ENCODE results near the gene NBEAL2.
A peak's percentile ranks its signal among the peaks of the same experiment; 100 is the strongest.
"Not testable (repeated sequence)": the region's sequence is repeated elsewhere in the genome, so short reads cannot be mapped to it uniquely, and the experiment has no call there.

NBEAL2 gene

DNA sequence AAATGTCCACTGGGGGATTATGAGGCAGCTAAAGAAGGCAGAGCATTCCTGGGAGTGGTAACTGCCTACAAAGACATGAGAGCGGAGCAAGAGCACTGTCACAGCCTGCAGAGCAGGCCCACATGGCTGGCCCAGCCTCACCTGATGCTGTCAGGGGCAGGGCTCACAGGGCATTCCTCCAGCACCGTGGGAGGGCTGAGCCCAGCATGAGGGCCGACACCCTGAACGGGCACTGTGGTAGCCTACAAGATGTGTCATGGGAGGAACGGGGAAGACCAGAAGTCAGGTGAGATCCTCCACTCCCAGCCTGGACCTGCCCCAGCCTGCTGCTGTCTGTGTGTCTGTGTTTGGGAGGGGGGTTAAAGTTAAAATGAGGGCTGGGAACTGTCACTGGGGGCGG lies 33.0 kb upstream of the NBEAL2 start:
- DNase-seq, result no peak

DNA sequence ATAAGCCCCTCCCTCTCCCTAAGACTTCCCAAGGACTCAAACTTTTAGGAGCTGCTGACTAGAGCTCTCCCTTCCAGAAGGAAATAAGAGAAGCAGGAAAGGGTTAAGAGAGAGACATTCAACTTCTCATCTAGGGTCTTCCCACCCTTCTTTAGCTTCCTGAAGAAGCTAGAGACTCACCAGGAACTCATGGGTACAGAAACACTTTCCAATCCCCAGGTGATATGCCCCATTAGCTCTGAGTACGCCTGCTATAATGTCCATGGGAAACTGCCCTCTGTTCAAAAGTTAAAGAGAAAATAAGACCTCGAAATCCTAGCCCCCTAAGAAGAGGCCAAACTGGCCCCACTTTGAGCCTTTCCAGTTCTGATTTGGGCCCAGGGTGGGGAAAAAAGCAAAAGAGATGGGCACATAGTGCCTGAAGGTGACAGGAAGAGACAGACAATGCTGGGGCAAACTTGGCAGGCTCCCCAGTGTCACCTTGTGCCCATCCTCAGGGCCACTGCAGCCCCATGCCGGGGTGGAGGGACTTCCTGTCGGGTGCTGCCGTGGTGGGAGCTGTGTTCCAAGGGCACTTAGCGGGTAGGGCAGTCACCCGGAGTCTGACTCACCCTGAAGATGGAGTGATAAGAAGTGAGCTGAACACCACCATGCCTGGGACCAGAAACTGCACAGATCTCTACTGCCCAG lies 32.5 kb upstream of the NBEAL2 start:
- DNase-seq, result peak; percentile 71

DNA sequence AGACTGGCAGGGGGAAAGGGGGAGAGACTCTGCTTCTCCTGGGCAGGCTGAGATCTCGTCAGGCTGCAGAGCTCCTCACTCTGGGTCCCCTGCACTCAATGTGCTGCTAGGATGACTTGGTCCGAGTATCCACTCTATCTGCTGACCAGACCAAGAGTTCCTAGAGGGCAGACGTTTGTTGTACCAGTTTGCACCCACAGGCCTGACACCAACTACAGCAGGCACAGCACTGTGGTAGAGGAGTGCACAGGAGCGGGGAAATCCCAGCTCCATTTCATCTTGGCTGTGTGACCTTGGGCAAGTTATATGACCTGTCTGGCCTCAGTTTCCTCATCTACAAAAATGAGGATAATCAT lies 31.9 kb upstream of the NBEAL2 start:
- DNase-seq, result peak; percentile 23

- peak; percentile 75 for DNase-seq
Observed at GRCh38 chr3:46947981-46948791, 31.3 kb upstream of the NBEAL2 start.

DNA sequence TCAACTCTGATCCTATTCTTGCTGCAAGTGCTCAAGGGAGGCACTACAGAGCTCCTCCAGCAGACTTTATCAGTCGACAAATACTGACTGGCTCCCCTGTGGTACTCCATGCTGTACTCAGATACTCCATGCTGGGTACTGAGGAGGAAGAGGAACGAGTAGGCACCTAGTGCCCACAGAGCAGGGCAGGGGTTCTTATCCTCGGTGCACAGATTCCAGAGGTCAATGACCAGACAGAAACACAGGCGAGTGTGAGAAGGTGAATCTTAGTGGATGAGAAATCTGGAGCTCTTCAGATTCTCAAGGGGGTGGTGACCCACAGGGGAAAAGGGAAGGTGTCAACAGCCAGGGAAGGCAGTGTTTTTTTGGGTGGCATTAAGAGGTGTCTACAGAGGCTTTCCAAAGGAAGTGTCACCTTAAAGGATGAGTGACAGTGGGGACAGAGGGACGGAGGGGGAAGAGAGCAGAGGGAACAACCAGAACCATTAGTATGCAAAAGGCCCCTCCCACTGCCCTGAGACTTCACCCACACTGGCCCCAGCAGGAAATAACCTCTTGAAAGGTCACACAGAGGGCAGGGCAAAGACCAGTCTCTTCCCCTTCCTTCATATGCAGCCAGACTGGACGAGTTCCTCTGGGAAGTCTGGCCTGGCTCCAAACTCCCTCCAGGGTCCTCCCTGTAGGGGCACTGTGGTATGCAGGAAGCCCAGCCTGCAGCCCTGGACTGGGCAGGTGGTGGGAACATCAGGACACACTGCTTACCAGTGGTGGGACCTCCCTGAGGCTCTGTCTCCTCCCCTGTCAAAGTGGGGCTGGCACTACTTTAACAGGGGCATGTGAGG lies 30.4 kb upstream of the NBEAL2 start:
- DNase-seq, result no peak

DNA sequence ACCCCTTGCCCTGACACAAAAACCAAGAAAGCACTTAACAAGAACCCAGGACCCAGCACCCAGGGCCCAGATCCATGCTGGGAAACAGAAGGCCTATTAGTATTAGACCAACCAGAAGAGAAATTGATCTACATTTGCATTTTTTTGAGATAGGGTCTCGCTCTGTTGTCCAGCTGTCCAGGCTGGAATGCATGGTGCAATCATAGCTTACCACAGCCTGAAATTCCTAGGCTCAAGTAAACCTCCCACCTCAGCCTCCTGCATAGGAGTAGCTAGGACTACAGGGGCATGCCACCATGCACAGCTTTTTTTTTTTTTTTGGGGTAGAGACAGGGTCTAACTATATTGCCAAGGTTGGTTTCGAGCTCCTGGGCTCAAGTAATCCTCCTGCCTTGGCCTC lies 29.3 kb upstream of the NBEAL2 start:
- no peak for DNase-seq

GRCh38 chr3:46950650-46951241 lies 28.7 kb upstream of the NBEAL2 start:
- no peak for DNase-seq

- DNase-seq, result no peak
Observed at GRCh38 chr3:46952813-46953212, 26.7 kb upstream of the NBEAL2 start.

DNA sequence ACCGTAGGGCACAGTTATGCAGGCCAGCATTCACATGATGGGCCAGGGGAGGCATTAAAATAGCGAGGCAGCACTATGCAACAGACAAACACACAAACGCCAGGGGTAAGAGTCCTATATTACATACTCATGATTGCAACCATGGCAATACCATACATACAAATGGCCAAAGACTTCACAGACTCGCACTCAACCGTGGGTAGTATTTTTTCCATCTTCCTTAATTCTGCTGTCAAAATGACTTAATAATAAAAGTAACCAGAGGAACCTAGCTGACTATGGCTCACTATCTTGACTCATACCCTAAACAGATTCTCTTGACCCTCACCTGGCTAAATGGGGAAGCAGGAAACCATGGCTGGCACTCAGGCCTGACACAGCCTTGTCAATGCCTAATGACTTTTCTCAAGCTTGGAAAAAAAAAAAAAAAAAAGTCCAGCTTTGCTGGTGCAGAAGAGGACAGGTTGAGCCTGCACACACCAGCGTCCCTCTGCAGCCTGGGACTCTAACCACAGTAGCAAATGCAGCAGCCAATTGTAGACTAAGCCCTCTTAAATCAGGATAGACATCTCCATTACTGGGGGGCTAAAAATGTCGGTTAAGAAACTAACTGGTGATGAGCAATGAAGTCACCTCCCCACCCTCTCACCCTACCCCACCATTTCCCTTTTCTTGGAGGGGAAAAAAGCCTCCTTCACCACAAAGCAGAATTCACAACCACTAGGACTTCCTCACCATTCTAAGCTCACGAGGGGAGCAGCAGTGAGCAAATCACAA lies 26.0 kb upstream of the NBEAL2 start:
- DNase-seq, result no peak

GRCh38 chr3:46954178-46954577 lies 25.3 kb upstream of the NBEAL2 start:
- DNase-seq, result no peak

DNA sequence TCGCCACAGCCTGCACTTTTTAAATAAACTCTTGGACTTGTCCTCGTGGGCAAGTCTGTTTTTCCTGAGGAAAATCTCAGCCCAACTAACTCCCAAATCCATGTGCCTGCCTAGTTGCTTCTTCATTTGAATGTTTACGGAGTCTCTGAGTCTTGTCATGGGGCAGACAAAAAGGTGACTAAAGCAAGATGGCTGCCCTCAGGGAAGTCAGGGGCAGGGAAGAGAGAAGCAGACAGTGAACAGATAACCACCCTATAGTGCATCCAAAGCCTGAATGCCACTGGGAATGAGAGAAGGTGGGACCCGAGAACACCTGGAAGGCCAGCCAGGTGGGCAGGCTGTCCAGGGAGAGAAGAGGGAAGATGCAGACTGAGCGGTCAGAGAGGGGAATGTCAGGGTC lies 24.3 kb upstream of the NBEAL2 start:
- DNase-seq, result no peak

GRCh38 chr3:46955801-46956259 lies 23.6 kb upstream of the NBEAL2 start:
- DNase-seq, result peak; percentile 29

GRCh38 chr3:46957092-46957820 lies 22.2 kb upstream of the NBEAL2 start:
- DNase-seq, result no peak

GRCh38 chr3:46958467-46959160 lies 20.9 kb upstream of the NBEAL2 start:
- no peak for DNase-seq

- peak; percentile 63 for DNase-seq
Observed at GRCh38 chr3:46959161-46959511, 20.3 kb upstream of the NBEAL2 start.

DNA sequence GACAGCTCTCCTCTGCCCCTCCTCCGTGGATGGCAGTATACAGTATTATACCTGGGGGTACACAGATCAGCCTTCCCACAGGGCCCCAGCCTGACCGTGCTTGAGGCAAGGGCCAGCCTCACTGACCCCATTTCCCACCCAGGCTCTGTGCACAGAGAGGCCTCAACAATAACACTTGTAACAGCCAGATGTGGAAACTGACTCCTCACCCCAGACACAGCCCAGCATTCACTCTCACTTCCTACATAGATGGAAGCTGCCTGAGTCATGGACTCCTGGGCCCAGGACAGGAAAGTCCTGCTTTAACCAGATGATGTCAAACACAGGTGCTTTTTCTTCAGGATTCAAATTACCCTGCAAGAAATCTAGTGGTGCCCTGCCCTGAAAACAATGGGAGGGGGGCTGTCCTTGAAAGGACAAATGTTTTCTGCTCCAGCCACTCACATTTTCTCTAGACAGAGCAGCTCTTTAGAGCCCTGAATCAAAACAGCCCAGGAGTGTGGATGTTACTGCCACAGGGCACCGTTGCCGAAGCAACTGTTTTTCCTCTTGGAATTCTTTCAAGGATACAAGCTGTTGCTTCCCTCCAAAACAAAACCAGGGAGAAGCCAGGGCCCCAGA lies 19.3 kb upstream of the NBEAL2 start:
- no peak for DNase-seq

GRCh38 chr3:46960835-46961234 lies 18.6 kb upstream of the NBEAL2 start:
- no peak for DNase-seq

GRCh38 chr3:46962427-46962826 lies 17.0 kb upstream of the NBEAL2 start:
- no peak for DNase-seq

DNA sequence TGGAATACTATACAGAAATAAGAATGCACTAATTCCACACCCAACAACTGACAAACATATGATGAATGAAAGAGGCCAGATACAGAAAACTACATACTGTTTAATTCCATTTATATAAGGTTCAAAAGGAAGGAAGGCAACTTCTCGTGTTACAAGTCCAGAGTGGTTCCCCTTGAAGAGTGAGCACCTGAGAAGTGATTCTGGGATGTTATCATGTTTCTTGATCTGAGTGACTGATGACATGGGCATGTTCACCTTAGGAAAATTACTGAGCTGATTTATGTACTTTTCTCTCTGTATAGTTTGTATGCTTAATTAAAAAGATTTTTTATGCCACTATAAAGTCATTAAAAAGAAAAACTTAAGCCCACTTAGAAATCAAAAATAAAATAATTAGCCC lies 16.5 kb upstream of the NBEAL2 start:
- DNase-seq, result no peak

DNA sequence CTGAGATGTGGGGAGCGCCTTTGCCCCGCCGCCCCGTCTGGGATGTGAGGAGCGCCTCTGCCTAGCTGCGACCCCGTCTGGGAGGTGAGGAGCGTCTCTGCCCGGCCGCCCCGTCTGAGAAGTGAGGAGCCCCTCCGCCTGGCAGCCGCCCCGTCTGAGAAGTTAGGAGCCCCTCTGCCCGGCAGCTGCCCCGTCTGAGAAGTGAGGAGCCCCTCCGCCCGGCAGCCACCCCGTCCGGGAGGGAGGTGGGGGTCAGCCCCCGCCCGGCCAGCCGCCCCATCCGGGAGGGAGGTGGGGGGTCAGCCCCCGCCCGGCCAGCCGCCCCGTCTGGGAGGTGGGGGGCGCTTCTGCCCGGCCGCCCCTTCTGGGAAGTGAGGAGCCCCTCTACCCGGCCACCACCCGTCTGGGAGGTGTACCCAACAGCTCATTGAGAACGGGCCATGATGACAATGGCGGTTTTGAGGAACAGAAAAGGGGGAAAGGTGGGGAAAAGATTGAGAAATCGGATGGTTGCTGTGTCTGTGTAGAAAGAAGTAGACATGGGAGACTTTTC lies 15.4 kb upstream of the NBEAL2 start:
- not testable (repeated sequence) for DNase-seq
